HuH-7.5 (cell line): Measurements from ENCODE around the gene TEC.
"Not testable (repeated sequence)": the region's sequence is repeated elsewhere in the genome, so short reads cannot be mapped to it uniquely, and the experiment has no call there.

ENCODE experiments used
- DNase-seq: peaks from one replicate; pipeline ENCODE4 v3.0.0; 2011; ENCODE audit warnings: low spot score

The TEC gene

DNA sequence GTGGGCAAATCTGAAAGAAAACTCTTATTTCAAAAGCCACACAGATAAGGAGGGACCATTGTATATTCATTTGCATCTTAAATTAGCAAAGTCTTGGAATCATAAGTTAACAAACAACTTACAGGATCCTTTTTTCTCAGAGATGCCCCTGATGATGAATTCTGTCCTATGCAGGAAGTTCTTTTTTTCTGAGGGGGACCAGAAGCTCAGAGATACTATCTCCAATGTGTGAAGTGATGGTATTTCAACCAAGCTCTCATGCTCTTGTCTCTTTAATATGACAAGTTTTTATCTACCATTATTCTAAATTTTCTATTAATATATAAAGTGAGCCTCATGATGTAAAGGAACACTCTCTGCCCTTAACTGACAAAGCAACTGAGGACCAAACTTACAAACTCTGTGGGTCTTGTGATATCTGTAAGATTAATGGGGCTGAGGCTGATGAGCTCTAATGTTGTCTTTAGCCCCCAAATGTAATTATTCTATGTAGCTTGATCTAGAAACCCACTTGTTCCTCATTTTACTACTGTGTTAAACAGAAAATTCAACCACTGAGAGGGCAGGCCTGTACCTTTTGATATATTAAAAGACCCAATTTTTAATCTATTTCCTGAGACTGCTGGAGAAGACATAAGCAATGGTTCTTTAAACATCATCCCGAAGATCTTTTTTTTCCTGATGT is 27.0 kb downstream of the TEC start:
- DNase-seq = no peak

DNA sequence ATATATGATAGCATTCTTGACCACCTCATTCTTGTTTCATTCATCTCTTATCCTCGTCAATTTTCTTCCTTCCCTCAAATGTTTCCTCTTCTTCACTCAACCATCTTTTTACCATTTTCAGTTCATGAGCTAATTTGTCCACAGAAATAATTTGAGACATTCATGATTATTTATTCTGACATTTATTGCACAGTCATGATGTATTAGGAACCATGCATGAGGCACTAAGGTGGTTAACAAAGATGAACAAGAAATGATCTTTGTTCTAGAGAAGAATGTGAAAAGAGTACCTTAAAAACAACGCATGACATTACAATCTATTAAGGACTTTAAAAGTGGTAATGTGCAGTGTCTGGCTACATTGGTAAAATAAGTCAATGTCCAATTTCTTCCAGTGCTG is 27.9 kb downstream of the TEC start:
- no peak for DNase-seq

DNA sequence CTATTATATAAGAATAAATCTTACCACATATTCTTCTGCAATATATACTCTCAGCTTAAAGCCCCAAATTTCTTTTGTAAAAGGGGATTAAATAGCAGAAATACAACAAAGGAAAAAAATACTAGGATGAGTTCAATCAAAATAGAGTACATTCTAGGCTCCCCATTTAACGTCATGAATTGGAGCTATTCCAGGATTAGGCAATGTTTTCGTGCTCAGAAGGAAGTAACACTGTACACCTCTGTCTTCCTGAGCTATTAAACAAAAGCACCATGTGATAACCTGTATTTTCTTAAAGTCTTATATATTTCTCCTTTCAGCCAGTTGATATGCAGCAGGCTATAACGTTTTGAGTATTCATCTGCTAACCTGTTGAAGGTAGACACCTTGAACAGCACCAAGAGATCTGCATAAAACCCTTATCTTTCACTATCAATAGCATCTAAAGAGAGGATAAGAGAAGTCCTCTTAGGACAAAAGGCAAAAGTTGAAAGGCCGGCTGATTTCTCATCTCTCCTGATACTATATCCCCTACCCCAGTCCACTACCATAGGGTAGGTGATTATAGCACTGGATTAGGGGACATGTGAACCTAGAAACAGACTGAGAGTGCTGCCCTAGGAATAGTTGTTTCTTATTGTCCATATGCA is 31.5 kb downstream of the TEC start:
- DNase-seq = no peak

DNA sequence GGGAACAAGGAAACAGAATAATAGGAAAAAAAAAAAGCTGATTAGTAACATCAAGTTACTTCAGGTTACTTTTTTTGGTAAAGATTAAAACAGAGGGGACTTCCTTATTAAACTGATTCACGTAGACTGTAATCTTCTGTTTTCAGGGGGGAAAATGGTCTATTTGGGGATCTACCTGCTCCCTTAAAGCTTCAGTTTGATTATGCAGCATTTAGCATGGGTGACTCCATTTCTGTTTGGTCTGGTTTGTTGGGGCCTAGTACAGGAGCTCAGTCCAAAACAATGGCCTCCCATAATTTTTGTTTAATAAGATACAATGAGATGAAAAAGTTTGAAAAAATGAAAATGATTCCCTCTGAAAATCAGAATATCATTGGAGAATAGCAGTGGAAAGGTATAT is 34.6 kb downstream of the TEC start:
- DNase-seq = no peak

DNA sequence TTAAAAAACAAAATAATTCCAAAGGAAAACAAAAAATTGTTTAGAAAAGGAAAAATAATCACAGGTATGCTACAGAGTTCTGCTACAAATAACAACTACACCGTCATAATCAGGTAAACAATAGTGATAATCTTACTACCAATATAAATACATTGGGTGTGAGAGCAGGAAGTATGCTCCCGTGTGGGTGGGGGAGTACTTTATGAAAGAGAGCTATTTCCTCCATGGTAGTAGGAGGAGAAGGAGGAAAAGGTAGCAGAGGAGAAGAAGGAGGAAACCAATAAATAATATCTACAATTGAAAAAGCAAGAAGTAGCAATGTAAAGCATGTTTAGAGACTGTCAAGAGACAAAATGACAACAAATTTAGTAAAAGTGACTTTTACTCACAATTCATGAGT is 35.1 kb downstream of the TEC start:
- no peak for DNase-seq

DNA sequence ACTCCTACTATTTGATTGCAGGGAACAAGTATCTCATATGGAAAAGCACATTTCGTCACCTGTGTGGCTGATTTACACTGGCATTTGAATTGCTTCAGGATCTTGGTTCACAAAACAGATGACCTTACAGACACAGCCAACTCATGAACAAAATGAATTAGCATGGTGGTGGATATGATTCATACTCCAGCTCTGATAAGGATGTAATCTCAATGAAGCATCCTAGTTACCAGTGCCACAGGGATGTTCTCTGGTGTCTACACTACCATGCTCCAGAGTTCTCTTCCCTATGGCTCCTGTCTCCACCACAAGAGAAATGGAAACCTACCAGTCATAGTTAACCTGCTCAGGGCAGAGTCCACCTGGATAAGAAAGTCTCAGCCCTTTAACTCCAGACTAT is 40.7 kb downstream of the TEC start:
- no peak for DNase-seq

DNA sequence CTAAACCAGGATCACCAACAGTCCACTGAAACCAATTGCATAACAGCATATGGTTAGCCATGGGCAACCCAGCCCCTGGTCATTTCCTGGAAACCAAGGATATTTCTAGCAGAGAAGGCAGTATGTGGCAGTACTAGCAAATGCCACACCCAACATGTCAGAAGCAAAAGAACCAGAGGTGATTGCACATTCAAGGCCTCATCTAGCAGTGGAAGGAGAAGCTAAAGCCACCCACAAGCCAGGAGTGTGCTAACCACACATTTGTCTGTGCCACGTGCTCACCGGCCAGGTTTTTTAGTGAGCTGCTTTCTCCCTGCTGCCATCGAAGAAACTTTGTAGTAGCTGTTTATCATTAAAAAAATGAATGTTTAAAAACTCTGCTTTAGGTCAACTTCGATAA is 42.0 kb downstream of the TEC start:
- no peak for DNase-seq

DNA sequence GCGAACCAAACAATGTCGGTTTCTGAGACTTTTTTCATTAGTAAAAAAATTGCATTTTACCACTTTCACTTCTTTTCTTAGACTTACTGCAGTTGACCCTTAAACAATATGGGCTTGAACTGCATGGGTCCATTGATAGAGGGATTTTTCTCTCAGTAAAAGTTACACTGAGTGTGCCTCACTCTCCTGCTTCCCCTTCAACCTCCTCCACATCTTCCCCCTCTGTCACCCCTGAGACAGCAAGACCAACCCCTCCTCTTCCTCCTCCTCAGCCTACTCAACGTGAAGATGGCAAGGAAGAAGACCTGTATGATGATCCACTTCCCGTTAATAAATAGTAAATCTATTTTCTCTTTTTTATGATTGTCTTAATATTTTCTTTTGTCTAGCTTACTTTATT is 43.4 kb downstream of the TEC start:
- DNase-seq = no peak

DNA sequence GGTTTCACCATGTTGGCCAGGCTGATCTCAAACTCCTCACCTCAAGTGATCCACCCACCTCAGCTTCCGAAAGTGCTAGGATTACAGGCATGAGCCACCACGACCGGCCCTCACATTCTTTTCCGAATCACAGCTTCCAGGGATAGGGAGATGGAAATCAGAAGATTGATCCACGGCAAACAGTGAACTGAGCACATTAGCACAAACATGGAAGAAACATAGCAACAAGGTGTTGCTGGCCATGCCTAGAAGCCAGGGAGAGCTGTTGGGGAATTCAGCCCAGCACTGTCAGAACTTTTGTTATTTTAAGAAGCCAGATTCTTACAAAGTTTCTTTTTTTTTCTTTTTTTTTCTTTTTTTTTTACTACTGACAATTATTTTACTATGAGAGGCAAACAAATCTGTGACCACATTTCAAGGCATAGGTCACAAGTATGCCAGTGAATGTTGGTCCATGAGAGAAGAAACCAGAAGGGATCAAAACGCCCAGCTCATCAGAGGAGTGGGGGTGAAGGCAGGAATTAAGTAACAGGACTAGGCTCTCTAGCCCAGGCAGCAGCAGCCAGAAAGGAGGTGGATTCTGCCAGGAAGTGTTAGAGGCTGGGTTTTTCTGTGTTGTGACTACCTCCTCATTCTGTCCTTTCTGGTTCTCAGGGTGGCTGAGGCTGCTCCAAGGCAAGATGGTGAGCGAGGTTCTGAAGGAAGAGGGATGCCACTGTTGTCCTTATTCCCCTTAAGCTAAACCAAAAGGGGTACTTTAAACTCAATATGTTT is 44.1 kb downstream of the TEC start:
- no peak for DNase-seq

DNA sequence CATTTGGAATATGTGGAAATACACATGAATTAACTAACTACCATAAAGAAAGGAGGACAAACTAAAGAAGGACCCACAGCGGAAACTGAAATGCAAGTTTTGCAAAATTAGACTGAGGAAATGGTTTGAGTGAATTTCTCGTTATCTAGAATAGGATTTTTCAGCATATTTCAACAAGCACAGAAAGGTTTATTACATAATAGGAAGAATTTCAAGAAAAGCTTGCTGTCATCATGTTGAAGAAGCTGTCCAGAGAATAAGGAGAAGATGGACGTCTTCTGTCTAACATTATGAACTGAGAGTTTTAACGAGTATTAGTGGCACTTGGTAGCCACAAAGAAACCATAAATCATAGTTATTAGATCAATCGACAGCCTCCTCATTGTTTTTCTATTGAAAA is 45.0 kb downstream of the TEC start:
- no peak for DNase-seq

DNA sequence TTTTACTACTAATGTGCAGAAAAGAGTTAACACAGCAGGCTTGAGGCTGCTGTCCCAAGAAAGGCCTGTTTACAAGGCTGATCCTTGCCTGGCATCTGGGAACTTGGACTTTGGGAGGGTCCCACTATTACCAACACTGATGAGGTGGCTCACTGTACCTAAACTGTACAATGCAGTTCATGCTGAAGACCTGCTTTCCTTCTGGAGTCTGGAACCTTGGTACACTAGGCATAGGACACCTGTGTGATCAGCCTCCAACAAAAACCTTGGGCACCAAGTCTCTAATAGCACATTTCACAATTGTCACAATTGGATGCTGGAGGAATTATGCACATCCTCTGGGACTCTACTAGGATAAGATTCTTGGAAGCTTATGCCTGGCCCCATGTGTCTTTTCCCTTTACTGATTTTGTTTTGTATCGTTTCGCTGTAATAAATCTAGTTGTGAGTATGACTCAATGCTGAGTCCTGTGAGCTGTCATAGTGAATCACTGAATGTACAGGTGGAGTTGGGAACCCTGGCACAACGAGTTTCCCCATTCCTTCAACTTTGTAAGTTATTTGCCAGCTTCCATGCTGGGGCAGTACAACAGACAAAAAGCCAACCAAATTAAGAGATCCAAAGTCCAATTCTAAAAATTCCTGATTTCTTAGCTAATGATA is 45.9 kb downstream of the TEC start:
- no peak for DNase-seq

DNA sequence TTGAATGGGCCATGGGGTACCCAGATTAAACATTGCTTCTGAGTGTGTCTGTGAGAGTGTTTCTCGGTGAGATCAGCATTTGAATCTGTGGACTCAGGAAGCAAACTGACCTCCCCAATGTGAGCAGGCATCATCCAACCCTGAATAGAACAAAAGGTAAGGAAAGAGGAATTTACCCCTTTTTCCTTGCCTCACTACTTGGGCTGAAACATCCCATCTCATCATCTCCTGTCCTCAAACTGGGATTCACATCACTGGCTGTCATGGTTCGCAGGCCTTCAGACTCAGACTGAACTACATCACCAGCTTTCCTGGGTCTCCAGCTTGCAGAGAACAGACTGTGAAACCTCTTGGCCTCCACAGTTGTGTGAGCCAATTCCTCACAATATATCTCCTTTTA is 47.1 kb downstream of the TEC start:
- no peak for DNase-seq

DNA sequence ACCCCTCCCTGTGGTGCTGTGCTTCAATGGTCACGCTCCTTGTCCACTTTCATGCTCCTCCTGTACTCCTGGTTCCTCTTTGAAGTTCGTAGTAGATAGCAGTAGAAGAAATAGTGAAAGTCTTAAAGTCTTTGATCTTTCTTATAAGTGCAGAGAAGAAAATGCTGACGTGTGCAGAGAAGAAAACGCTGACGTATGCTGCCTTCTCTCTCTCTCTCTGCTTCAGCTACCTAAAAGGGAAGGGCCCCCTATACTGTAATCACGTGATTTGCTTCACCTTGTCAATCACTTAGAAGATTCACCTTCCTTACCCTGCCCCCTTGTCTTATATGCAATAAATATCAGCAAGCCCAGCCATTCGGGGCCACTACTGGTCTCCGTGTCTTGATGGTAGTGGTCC is 50.2 kb downstream of the TEC start:
- not testable (repeated sequence) for DNase-seq

DNA sequence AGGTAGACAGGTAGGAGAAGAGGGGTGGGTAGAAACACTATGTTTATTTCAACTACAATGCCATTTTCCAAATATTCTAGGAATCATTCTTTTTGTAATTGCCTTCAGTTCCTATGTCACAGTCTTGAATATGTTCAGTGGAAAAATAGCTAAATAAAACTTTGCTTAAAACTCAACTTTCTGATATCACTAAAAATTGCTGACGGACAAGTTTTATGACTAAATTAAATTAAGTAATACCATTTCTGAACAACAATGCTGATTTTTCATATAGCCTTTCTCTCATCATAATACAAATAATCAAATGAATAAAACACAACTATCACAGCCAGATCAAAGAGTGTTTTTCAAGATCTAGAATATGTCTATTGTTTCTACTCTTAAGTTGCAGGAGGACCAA is 53.1 kb downstream of the TEC start:
- DNase-seq = no peak

DNA sequence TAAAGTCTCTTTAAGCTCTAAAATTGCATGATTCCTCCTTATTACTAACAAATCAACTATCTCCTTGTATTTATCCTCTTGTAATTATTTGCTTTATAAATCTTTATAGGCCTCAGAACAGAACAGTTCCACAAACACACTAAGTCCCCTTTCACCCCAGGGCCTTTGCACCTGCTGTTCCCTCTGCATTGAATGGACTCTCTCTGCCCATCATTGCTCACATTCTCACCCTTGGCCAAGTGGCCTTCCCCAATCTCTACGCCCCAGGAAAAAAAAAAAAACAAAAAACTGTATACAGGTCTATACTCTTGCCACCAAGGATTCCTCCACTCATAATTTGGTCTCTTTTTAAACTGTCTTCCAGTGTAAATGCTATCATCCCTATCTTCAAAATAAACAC is 53.7 kb downstream of the TEC start:
- no peak for DNase-seq

DNA sequence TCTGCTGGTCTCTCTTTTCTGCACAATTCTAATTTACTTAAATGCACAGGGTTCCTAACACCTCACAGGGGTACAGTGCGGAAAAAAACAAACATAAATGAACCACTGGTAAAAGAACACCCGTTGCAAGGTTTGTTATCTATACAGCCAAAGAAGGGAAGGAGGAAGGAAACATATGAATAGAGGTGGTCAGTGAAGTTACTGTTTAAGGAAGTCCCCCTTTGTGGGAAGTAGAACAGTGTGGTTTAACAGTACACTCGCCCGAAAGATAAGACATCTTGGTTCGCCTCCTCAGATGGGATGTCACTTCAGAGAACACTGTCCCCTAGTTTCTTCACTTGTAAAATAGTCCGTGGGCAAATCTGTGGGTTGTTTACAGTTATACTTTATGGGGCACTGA is 57.5 kb downstream of the TEC start:
- DNase-seq = no peak

DNA sequence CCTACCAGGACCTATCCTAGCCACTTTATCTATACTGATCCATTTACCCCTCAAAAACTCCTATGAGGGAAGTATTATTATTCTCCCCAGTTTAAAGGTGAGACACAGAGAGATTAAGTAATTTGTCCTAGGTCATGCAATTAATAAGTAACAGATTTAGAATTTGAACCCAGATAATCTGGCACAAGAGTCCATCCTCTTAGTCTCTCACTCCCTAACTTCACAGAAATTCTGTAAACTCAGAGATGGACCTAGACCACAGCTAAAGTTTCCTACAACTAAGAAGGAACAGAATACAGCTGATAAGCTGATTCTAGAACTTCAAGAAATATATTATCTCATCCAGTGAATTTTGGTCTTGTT is 58.7 kb downstream of the TEC start:
- no peak for DNase-seq

DNA sequence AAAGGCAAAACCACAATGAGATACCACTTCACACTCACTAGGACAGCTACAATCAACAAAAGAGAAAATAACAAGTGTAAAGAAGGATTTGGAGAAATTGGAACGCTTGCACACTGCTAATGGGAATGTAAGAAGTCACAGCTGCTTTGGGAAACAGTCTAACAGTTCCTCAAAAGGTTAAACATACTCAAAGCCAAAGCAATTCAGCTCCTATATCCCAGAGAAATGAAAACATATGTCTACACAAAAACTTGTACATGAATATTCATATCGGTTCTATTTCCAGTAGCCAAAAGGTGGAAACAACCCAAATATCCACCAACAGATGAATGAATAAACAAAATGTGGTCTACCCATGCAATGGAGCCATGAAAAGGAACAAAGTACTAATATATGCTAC is 64.0 kb downstream of the TEC start:
- no peak for DNase-seq

DNA sequence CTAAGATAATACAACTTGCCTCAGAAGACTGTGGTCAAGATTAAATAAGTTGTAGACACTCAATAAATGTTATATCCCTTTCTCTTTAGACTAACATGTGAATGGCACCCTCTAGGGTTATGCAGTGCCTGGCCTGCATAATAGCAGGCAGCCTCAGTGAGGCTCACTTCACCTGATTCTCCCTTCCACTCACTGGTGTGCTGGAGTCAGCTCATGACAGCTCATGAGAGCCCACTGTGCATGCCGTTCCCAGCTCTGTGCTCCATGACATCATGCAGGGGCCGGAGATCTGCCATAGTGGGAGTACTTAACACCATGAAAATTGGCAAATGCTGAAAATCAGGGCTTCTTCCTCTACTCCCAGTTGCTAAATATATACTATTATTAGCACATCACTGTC is 64.5 kb downstream of the TEC start:
- no peak for DNase-seq

DNA sequence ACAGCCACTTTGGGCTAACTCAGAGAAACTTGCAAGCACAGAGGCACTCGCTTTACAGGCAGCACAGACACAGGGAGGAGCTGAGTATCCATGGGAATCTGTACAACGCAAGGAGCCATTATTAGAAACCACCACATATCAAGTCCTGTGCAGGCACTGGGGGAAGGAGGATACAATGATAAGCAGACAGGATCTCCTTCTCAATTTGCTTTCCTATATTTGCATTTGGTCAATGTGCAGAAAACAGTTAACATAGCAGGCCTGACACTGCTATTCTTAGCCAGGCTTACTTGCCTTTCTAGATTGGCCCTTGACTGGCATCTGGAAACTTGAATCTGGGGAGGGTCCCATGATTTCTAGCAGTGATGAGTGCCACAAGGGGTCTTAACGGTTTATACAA is 65.8 kb downstream of the TEC start:
- no peak for DNase-seq

DNA sequence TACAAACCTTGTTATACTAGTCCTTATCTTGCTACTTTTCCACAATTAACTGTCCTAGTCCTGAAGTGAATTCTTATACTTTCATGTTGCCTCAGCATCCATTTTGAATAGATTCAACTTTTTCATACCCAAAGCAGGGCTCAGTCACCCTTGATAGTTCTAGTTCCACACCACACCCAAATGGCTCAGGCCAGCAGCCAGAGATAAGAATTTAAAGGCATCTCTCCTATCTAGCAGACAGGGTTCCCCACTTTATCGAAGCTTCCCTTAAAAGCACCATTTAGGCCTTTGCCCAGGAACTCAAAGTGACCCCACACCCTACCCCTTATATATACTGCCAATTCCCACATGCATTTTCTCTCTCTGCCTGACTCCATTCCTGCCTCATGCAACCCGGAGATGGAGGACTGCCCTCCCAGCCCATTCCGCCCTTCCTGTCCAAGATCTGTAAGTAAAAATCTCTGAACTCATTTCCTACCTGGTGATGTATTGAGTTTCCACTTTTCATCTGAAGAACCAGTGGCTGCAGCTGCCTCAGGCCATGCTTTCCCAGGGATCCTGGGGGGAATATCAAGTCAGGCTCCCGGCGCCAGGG is 71.9 kb downstream of the TEC start:
- no peak for DNase-seq

DNA sequence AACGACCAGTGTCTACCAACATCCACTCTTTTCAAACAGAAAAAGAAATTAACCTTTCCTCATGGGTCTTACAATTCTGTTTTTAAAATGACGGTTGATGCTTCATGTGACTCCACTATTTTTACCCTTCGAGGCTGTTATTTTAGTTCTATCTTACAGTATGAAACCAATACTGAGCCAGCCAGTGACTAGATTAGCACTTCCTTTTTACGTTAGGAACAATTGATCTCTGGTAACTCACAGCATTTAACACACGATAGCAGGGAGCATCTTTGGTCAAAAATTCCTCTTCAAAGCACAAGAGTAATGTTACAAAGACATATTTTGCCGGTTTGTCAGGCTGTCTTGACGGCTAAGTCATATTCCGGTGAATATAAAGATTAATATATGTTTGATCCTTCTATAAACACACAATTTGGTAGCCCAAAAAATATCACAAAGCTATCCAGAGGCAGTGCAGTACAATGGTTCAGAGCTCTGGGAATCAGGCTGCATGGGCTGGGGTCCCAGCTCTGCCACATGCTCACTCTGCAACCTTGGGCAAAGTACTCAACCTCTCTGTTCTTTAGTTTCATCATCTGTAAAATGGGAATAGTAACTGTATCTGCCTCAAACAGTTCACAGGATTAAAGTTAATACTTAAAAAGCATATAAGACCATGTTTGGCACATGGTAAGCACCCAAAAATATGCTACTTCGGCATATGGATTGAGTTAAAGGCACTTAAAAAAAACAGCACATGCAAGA is 72.7 kb downstream of the TEC start:
- DNase-seq = no peak
